Right lung (tissue), 10 donors: ENCODE results near the gene ADAMTS20. TPM values are rescaled to one million over a fixed set of nuclear protein-coding genes. Genes with fewer than 3 reads are reported as not detected.
"Not testable (repeated sequence)": the region's sequence is repeated elsewhere in the genome, so short reads cannot be mapped to it uniquely, and the experiment has no call there.

ENCODE experiments used
- DNase-seq, 2 donors: peaks; one replicate each; pipeline ENCODE4 v3.0.0-alpha.2; 2013
- long read RNA-seq, 8 donors: transcript quantifications; one replicate each; lab custom pipeline, GENCODE V29; 2026
- polyA plus RNA-seq, 5 donors: library from polyadenylated mRNA; unstranded; fragments of 120-200 nt; gene quantifications; one replicate each; pipeline versions ENCODE4 v1.2.1 to v1.2.3, GENCODE V29; 2013; ENCODE audit warnings: inconsistent platforms in 1 of 5, low replicate concordance in 1 of 5; ENCODE audit not compliant: insufficient read length in 5 of 5, insufficient read depth in 1 of 5

The ADAMTS20 gene
- under 1 TPM; 0.06 to 0.22 (median 0.13) TPM for polyA plus RNA-seq
- long read RNA-seq, donor 1: 0 reads
- long read RNA-seq, donor 2: 0 reads
- long read RNA-seq, donor 3: 0 reads
- long read RNA-seq, donor 4: 0 reads
- long read RNA-seq, donor 5: 0 reads
- long read RNA-seq, donor 6: 0 reads
- long read RNA-seq, donor 7: 0 reads
- long read RNA-seq, donor 8: 0 reads

- DNase-seq: peak; percentile 33 to 36
Measured at GRCh38 chr12:43551971-43552559, at the start of gene ADAMTS20. Gene ADAMTS20, minus strand, starts transcription at chr12:43552203. Its CDS starts 282 bp downstream, at chr12:43551921.

GRCh38 chr12:43599708-43600107, 47.7 kb upstream of the ADAMTS20 start:
- no peak for DNase-seq

- DNase-seq: no peak
Measured at GRCh38 chr12:43599066-43599465, 47.1 kb upstream of the ADAMTS20 start.

GRCh38 chr12:43590307-43590706, 38.3 kb upstream of the ADAMTS20 start:
- DNase-seq: no peak

GRCh38 chr12:43586646-43587245, 34.7 kb upstream of the ADAMTS20 start:
- no peak for DNase-seq

GRCh38 chr12:43585676-43586075, 33.7 kb upstream of the ADAMTS20 start:
- DNase-seq: no peak

GRCh38 chr12:43580601-43581000, 28.6 kb upstream of the ADAMTS20 start:
- no peak for DNase-seq

- DNase-seq: peak in 1 of 2 donors; percentile 6
Measured at GRCh38 chr12:43579206-43579605, 27.2 kb upstream of the ADAMTS20 start.

- DNase-seq: no peak
Measured at GRCh38 chr12:43578782-43579181, 26.8 kb upstream of the ADAMTS20 start.

- DNase-seq: no peak
Measured at GRCh38 chr12:43577381-43577780, 25.4 kb upstream of the ADAMTS20 start.

- DNase-seq: no peak
Measured at GRCh38 chr12:43576162-43576561, 24.2 kb upstream of the ADAMTS20 start.

- DNase-seq: no peak
Measured at GRCh38 chr12:43571885-43572284, 19.9 kb upstream of the ADAMTS20 start.

GRCh38 chr12:43556057-43556456, 4.1 kb upstream of the ADAMTS20 start:
- DNase-seq: no peak

- peak in 1 of 2 donors; percentile 14 for DNase-seq
Measured at GRCh38 chr12:43551279-43551970, 578 bp downstream of the ADAMTS20 start.

- DNase-seq: no peak
Measured at GRCh38 chr12:43550831-43551271, 1.2 kb downstream of the ADAMTS20 start.

- DNase-seq: no peak
Measured at GRCh38 chr12:43544703-43545102, 7.3 kb downstream of the ADAMTS20 start.

GRCh38 chr12:43540470-43540869, 11.5 kb downstream of the ADAMTS20 start:
- DNase-seq: no peak

GRCh38 chr12:43537675-43538074, 14.3 kb downstream of the ADAMTS20 start:
- DNase-seq: not testable (repeated sequence)

GRCh38 chr12:43516045-43516444, 36.0 kb downstream of the ADAMTS20 start:
- DNase-seq: no peak

GRCh38 chr12:43501703-43502102, 50.3 kb downstream of the ADAMTS20 start:
- no peak for DNase-seq

GRCh38 chr12:43493261-43493797, 58.7 kb downstream of the ADAMTS20 start:
- no peak for DNase-seq
